ENCODE data around the gene CNN2. TPM values are rescaled to one million over a fixed set of nuclear protein-coding genes. Genes with fewer than 3 reads are reported as not detected.

Gene CNN2
- total RNA-seq = 166 and 189 TPM in 2 replicates

DNA sequence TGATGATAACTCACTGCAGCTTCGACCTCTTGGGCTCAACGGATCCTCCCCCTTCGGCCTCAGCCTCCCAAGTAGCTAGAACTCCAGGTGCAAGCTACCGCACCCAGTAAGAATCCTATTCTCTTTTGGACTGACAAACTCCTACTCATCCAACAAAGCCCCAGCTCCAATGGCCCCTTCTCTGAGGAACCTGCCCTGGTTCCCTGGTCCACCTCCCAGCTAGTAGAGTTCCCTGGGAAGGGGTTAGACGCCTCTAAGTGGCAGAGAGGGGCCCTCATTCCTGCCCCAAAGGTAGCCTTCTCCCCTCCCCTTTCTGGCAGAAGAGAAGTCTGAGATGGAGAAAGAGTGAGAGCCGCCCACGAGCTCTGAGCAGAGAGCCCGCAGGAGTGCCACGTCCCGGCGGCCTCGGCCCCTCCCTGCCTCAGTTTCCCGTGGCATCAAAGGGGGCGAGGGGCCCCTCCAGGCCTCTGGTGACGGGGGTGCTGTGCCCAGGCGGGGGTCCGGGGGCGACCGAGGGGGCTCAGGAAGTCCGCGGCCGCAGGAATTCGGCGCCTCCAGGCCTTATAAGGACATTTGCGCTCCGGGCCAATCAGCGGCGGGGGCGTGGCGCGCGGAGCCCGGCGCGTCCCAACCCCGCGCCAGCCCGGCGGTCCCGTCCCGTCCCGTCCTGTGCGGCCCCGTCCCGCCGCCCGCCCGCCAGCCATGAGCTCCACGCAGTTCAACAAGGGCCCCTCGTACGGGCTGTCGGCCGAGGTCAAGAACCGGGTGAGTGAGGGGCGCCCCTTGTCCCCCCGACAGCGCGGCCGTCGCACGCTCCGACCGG lies at the start of gene CNN2:
TSS of gene CNN2 (plus strand) at position 649 of the 823 bp plus-strand sequence. CDS start at position 703, 54 bp downstream.

DNA sequence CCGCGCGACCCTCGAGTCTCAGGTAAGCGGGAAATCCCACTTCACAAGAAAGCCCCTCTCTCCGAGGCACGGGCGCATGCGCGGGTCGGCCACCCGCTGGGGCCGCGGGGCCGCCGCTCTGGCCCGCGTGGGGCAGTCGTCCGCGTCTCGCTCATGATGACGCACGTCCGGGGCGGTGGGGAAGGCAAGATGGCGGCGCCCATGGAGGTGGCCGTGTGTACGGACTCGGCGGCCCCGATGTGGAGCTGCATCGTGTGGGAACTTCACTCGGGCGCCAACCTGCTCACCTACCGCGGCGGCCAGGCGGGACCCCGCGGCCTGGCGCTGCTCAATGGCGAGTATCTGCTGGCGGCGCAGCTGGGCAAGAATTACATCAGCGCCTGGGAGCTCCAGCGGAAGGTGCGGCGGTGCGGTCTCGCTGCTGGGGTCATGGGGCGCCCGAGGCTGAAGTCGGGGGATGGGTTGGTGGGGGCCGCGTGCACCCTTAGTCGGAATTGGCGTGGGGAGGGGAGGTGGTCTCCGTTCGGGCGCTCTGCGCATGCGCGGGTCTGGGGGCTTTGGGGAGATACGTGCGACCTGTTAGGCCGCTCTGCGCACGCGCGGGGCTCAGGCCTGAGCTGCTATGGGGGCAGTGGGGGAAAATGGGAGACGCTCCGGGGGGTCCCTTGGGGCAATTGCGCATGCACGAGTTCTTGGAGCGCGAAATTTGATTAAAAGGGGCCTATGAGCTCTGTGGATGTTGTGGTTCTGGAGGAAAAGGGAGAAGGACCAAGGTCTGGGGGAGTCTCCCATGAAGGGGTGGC lies 42.0 kb upstream of the CNN2 start, which contains the start of gene WDR18:
TSS of gene WDR18 (plus strand) at position 181 of the 803 bp plus-strand sequence. CDS start at position 190, 9 bp downstream.

DNA sequence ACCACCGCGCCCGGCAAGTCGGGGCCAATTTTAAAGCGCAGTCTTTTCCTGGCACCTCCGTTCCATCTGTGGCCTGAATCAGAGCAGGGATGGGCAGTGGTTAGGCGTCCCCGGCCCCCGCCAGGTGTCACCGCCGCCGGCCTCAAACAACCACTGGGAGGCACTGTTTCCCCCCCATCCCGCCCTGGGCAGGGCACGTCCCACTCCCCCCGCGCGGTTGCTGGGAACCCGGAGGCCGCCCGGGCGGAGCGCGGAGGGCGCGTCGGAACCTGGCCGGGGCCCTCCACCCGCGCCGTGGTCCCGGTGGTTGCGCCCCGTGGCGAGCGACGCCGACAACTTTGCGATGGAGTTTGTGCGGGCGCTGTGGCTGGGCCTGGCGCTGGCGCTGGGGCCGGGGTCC lies 26.3 kb upstream of the CNN2 start, which contains the start of gene GRIN3B:
TSS of gene GRIN3B (plus strand) at position 325 of the 400 bp plus-strand sequence. CDS start at position 344, 19 bp downstream.

DNA sequence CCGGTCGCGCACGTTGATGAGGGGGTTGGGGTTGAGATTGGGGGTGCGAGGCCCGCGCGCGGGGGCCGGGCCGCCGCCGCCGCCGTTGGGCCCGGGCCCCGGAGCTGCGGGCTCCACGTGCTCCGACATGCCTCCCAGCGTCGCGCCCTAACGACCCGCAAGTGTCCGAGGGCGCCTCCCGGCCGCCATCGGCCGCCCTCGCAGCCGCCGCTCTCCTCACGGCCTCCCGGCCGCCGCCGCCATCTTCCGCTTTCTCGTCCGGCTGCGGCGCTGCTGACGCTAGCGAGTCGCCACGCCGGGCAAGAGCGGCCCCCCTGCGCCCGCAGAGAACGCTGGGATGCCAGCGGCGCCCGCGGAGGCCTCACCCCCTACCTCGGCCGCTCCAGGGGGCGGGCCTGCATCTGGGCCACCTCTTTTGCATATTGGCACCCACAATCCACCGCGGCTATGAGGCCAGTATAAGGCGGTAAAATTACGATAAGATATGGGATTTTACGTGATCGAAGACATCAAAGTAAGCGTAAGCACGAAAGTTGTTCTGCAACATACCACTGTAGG lies 5.5 kb upstream of the CNN2 start, which contains the start of gene TMEM259:
TSS of gene TMEM259 (minus strand) at position 256 of the 558 bp plus-strand sequence. CDS start at position 129, 127 bp downstream.

DNA sequence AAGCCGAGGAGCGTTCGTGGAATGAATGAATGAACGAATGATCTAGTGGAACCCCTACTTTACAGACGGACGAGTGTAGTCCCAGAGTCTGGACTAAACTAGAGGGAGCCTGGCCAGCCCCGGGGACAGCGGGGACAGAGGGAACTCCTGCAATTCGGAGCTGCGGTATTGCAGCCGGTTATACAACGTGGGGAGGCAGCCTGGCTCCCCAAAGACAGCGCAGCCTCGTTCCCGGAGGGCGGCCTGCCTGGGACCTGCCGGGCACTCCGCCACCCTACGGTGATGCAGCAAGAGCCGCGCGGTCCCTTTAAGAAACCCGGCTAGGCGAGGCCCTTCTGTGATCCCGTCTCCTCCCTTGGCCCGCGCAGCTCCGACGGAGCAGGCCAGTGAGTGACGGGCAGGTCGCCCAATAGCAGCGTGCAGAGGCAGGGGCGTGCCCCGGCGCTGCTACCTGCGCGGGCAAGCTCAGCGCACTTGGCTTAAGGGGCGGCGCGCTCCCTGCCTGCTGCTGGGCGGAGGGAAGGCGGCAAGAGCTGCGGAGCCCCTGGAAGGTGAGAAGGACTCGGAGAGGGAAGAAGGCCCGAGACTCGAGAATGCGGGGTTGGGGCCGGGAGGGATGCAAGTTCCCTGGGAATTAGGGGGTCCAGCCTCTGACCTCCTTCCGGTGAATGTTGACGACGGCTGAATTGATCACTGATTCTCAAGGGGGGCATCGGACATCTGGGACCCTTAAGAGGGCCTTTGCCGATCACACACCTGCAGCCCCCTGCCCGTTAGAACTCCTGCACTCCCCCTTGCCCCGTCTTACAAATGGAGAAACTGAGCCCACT lies 13.5 kb downstream of the CNN2 start, which contains the start of gene ABCA7:
TSS of gene ABCA7 (plus strand) at position 462 of the 830 bp plus-strand sequence. CDS start 1,255 bp downstream, outside the sequence.

DNA sequence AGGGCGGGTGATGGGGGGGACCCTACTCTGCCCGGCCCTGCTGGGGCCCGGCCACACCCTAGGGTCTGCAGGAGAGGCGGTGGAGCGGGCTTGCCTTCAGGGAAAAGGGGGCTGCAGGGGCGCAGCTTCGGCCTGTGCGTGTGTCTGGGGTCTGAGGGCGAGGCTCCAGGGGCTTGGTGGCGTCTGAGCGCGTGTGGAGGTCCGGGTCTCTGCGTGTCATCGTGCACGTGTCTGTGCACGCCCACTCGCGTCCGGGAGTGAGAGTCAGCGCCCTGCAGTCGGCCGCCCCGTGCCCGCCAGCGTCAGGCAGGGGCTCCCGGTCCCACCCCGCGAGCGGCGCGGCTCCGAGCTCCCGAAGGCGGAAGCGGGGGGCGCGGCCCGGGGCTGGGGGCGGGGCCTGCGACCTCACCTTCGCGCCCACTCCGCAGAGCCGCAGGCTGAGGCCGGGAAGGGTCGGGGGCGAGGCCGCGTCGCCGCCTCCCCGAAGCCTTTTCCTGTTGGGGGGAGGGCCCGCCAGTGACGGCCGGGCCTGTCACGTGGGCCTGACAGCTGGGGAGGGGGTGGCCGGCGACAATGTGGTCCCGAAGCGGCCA lies 40.4 kb downstream of the CNN2 start, which contains the start of gene ARHGAP45:
TSS of gene ARHGAP45 (plus strand) at position 420 of the 593 bp plus-strand sequence. CDS start 239 bp downstream, outside the sequence.

Other genes starting within 250 kb of the CNN2 start
- gene PTBP1, start 229.2 kb upstream of the CNN2 start, total RNA-seq = 303 and 434 TPM in 2 replicates
- 0.25 TPM in 1 of 2 replicates, not detected in the other for gene PLPPR3, start 204.7 kb upstream of the CNN2 start, total RNA-seq
- not detected in 2 replicates for gene AZU1, start 198.8 kb upstream of the CNN2 start, total RNA-seq
- not detected in 2 replicates for gene PRTN3, start 185.6 kb upstream of the CNN2 start, total RNA-seq
- gene ELANE, start 174.3 kb upstream of the CNN2 start, total RNA-seq = not detected in 2 replicates
- gene CFD, start 166.9 kb upstream of the CNN2 start, total RNA-seq = 0.40 and 1.4 TPM in 2 replicates
- gene MED16, start 133.4 kb upstream of the CNN2 start, total RNA-seq = 50.0 and 62.7 TPM in 2 replicates
- gene RNU6-9, start 133.1 kb upstream of the CNN2 start, total RNA-seq = not detected in 2 replicates
- 35.4 and 39.2 TPM in 2 replicates for gene R3HDM4, start 113.4 kb upstream of the CNN2 start, total RNA-seq
- gene KISS1R, start 109.3 kb upstream of the CNN2 start, total RNA-seq = not detected in 2 replicates
- gene ARID3A, start 100.6 kb upstream of the CNN2 start, total RNA-seq = 4.6 and 6.9 TPM in 2 replicates
- 69.5 and 80.6 TPM in 2 replicates for gene WDR18, start 42.3 kb upstream of the CNN2 start, total RNA-seq
- gene GRIN3B, start 26.2 kb upstream of the CNN2 start, total RNA-seq = 0.53 and 2.6 TPM in 2 replicates
- 144 and 147 TPM in 2 replicates for gene TMEM259, start 5.5 kb upstream of the CNN2 start, total RNA-seq
- gene RNU6-2, start 5.1 kb upstream of the CNN2 start, total RNA-seq = not detected in 2 replicates
- gene ABCA7, start 13.5 kb downstream of the CNN2 start, total RNA-seq = 6.1 and 13.3 TPM in 2 replicates
- 43.0 and 45.8 TPM in 2 replicates for gene ARHGAP45, start 40.6 kb downstream of the CNN2 start, total RNA-seq
- 352 and 370 TPM in 2 replicates for gene POLR2E, start 68.8 kb downstream of the CNN2 start, total RNA-seq
- gene GPX4, start 77.4 kb downstream of the CNN2 start, total RNA-seq = 881 and 907 TPM in 2 replicates
- 38.8 and 42.5 TPM in 2 replicates for gene SBNO2, start 147.7 kb downstream of the CNN2 start, total RNA-seq
- 73.8 and 83.4 TPM in 2 replicates for gene STK11, start 179.2 kb downstream of the CNN2 start, total RNA-seq
- gene CBARP, start 211.4 kb downstream of the CNN2 start, total RNA-seq = 1.9 and 3.1 TPM in 2 replicates
- gene ATP5F1D, start 215.1 kb downstream of the CNN2 start, total RNA-seq = 53.4 and 66.3 TPM in 2 replicates
- 27.0 and 31.7 TPM in 2 replicates for gene MIDN, start 222.0 kb downstream of the CNN2 start, total RNA-seq
- gene CIRBP, start 242.7 kb downstream of the CNN2 start, total RNA-seq = 145 and 160 TPM in 2 replicates
- gene FAM174C, start 248.9 kb downstream of the CNN2 start, total RNA-seq = 86.5 and 107 TPM in 2 replicates